NCI-H510A treated with DMSO at 0.1 percent for 48 hours (cell line): Measurements from ENCODE around the gene NACAD.
"Not testable (repeated sequence)": the region's sequence is repeated elsewhere in the genome, so short reads cannot be mapped to it uniquely, and the experiment has no call there.

Source experiments
- DNase-seq: peaks from one replicate; lab custom pipeline; 2025; lab: John Stamatoyannopoulos, UW

NACAD gene

GRCh38 chr7:45055594-45056219 lies 33.1 kb downstream of the NACAD start:
- DNase-seq, result no peak

GRCh38 chr7:45055016-45055415 lies 33.8 kb downstream of the NACAD start:
- no peak for DNase-seq

GRCh38 chr7:45054442-45054841 lies 34.3 kb downstream of the NACAD start:
- DNase-seq, result no peak

- DNase-seq, result no peak
Measured at GRCh38 chr7:45053941-45054340, 34.8 kb downstream of the NACAD start.

GRCh38 chr7:45053401-45053800 lies 35.4 kb downstream of the NACAD start:
- no peak for DNase-seq

GRCh38 chr7:45052011-45052410 lies 36.8 kb downstream of the NACAD start:
- peak; percentile 73 for DNase-seq

GRCh38 chr7:45050198-45050597 lies 38.6 kb downstream of the NACAD start:
- DNase-seq, result no peak

GRCh38 chr7:45048748-45049147 lies 40.0 kb downstream of the NACAD start:
- DNase-seq, result no peak

- no peak for DNase-seq
Measured at GRCh38 chr7:45044338-45044737, 44.4 kb downstream of the NACAD start.

GRCh38 chr7:45039106-45039505 lies 49.7 kb downstream of the NACAD start:
- DNase-seq, result no peak

GRCh38 chr7:45037876-45038275 lies 50.9 kb downstream of the NACAD start:
- DNase-seq, result no peak

- DNase-seq, result no peak
Measured at GRCh38 chr7:45036796-45037195, 52.0 kb downstream of the NACAD start.

- DNase-seq, result no peak
Measured at GRCh38 chr7:45036317-45036716, 52.5 kb downstream of the NACAD start.

GRCh38 chr7:45035893-45036292 lies 52.9 kb downstream of the NACAD start:
- DNase-seq, result peak; percentile 58

- no peak for DNase-seq
Measured at GRCh38 chr7:45035371-45035770, 53.4 kb downstream of the NACAD start.

GRCh38 chr7:45034710-45035109 lies 54.1 kb downstream of the NACAD start:
- not testable (repeated sequence) for DNase-seq

GRCh38 chr7:45033931-45034290 lies 54.9 kb downstream of the NACAD start:
- DNase-seq, result no peak

GRCh38 chr7:45033261-45033930 lies 55.4 kb downstream of the NACAD start:
- DNase-seq, result no peak

- DNase-seq, result no peak
Measured at GRCh38 chr7:45032421-45032820, 56.3 kb downstream of the NACAD start.

GRCh38 chr7:45031829-45032228 lies 56.9 kb downstream of the NACAD start:
- peak; percentile 77 for DNase-seq
